Activated CD8-positive, alpha-beta memory T cell treated with anti-CD3 and anti-CD28 coated beads for 24 hours (primary cell): ENCODE data around the gene EPM2AIP1.
"Not testable (repeated sequence)": the region's sequence is repeated elsewhere in the genome, so short reads cannot be mapped to it uniquely, and the experiment has no call there.

Experiments
- DNase-seq: peaks from one replicate; pipeline ENCODE4 v3.0.0-alpha.2; 2020

EPM2AIP1 gene

DNA sequence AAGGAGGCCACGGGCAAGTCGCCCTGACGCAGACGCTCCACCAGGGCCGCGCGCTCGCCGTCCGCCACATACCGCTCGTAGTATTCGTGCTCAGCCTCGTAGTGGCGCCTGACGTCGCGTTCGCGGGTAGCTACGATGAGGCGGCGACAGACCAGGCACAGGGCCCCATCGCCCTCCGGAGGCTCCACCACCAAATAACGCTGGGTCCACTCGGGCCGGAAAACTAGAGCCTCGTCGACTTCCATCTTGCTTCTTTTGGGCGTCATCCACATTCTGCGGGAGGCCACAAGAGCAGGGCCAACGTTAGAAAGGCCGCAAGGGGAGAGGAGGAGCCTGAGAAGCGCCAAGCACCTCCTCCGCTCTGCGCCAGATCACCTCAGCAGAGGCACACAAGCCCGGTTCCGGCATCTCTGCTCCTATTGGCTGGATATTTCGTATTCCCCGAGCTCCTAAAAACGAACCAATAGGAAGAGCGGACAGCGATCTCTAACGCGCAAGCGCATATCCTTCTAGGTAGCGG, at the start of gene EPM2AIP1:
Gene EPM2AIP1 (minus strand): TSS at position 326 of the 520 bp plus-strand sequence. CDS start 54 bp downstream, at position 272.
- peak; percentile 92 for DNase-seq

GRCh38 chr3:37042712-37043111, 49.8 kb upstream of the EPM2AIP1 start:
- not testable (repeated sequence) for DNase-seq

GRCh38 chr3:37041546-37042195, 48.7 kb upstream of the EPM2AIP1 start:
- DNase-seq: no peak

GRCh38 chr3:37040231-37040630, 47.3 kb upstream of the EPM2AIP1 start:
- no peak for DNase-seq

DNA sequence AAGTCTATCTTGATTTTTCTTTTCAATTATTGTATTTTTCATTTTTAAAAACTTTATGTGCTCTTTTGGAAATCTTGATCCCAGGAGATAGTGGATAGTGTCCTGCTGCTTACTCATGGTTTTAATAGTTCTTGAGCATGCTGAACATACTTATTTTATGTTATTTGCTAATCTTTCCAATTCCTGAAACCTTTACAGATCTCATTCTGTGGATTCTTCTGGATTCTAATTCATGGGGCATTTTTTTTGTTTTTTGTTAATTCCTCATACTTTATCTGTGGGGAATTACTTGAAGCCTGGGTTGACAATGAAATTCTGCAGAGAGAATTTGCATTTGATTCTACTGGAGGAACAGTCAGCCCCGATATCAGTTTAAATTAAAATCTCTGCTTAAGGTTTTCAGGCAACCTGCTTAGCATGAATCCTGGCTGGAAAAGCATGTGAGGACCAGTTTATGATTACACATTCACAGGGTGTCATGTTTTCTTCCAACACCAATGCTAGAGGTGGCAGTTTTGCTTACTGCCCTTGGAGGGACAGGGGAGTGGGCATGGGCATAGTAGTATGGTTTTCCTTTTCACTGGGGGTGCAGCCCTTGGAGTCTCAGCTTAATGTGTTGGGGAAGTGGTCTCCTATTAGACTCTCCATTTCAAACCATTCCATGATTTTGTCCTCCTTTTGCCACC, 46.4 kb upstream of the EPM2AIP1 start:
- no peak for DNase-seq

DNA sequence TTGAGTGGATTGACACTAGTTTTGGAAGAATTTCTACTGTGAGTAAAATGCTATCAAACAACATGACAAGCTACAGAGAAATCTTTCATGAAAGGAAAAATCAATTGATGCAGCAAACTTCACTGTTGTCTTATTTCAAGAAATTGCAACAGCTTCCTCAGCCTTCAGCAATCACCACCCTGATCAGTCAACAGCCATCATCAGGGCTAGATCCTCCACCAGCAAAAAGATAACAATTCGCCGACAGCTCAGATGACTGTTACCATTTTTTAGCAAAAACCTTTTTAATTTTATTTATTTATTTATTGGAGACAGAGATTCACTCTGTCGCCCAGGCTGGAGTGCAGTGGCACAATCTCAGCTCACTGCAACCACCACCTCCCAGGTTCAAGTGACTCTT, 44.4 kb upstream of the EPM2AIP1 start:
- DNase-seq: no peak

DNA sequence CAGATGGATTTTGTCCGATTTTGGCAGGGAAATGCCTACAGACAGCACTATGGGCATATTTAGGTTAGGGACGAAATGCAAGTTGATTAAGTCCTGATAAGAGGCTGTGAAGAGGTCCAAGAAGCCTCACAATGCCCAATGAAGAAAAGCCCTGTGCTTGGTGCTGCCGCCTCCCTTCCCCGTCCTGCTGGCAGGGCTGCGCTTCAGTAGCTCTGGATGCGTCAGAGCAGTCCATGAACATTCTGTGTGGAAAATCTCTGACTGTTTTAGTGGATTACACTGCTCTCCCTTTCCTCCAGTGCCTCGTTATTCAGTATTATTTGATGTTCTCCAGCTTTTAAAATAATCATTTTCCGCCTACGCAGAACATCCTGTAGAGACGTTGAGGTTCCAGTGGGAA, 40.0 kb upstream of the EPM2AIP1 start:
- DNase-seq: no peak

- no peak for DNase-seq
These were observed 38.3 kb upstream of the EPM2AIP1 start for GRCh38 chr3:37031096-37031682.

DNA sequence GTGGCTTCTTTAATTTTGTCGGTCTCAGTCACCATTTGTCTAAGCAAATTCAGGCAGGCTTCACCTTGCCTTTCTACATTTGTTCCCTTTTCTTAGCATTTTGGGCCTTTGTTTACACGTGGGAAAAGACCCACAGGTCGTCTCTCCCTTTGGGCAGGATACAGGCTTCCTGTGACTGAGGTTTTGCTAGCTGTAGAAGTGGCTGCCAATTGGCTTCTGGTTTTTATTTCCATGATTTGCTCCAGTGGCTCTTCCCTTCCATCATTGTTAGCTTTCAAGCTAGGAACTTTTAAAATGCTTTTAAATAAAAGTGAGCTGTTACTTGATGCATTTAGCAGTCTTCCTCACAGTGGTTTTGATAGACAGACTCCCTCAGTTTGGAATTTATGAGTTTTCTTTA, 37.7 kb upstream of the EPM2AIP1 start:
- DNase-seq: no peak

DNA sequence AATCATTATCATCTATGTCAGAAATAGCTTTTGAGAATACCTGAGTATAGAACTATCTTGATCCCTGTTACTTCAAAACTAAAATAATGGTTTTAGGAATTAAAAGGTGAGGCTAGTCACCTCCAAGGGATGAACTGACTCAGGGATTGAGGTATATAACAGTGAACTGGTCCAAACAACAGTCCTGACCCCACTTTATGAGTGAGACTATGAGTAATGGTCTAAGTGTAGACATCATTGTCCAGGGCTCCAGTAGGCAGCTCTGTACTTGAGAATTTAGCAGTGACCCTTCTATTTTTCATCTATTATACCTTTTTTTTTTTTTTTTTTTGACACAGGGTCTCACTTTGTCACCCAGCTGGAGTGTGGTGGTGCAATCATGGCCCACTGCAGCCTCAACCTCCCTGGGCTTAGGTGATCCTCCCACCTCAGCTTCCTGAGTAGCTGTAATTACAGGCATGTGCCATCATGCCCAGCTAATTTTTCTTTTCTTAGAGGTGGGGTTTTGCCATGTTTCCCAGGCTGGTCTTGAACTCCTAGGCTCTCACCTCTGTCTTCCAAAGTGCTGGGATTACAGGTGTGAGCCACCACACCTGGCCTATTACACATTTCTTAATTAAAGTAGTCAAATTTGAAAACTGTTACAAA, 36.7 kb upstream of the EPM2AIP1 start:
- no peak for DNase-seq

DNA sequence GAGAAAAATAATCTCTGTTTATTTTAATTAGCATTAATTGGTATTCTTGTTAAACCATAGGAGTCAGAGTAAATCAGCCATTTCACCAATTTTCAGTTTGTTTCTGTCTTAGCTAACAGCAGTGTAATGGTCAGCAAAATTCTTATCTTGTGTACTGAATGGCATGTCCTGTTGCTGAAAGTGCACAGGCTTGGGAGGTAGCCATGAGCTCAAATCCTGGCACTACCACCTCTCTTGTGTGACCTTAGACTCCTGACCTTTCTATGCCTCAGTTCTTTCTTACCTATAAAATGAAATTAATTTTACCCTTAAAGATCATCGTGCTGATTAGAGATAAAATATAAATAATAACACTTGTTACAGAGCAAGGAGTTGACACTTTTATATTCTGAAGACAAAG, 36.2 kb upstream of the EPM2AIP1 start:
- no peak for DNase-seq

DNA sequence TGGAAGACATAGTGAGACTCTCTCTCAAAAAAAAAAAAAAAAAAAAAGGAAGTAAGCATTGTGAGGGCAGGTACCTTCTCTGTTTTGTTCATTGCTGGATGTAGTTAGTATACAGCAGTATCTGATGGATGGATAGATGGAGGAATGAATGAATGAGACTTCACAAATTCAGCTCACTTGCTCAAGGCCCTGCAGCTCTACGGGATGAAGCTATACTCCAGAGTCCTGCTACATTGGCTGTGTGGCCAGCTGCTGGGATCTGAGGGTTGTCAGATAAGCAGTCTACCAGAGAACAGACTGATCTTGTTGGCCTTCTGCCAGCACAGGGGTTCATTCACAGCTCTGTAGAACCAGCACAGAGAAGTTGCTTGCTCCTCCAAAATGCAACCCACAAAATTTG, 35.4 kb upstream of the EPM2AIP1 start:
- no peak for DNase-seq

DNA sequence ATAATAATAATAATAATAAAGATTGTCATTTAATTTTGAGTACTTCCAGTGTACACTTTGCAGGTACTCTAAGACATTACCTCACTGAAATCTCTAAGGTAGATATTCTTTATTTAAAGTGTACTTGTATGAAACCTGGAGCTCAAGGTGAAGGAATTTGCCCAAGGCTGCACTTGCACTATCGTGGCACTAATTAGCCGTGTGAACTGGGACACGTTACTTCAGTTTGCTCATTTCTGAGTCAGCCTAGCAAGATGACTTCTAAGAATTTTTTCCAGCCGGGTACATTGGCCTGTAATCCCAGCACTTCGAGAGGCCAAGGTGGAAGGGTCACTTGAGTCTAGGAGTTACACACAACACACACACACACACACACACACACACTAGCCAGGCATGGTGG, 33.9 kb upstream of the EPM2AIP1 start:
- no peak for DNase-seq

- no peak for DNase-seq
These were observed 32.8 kb upstream of the EPM2AIP1 start for GRCh38 chr3:37025561-37026335.

DNA sequence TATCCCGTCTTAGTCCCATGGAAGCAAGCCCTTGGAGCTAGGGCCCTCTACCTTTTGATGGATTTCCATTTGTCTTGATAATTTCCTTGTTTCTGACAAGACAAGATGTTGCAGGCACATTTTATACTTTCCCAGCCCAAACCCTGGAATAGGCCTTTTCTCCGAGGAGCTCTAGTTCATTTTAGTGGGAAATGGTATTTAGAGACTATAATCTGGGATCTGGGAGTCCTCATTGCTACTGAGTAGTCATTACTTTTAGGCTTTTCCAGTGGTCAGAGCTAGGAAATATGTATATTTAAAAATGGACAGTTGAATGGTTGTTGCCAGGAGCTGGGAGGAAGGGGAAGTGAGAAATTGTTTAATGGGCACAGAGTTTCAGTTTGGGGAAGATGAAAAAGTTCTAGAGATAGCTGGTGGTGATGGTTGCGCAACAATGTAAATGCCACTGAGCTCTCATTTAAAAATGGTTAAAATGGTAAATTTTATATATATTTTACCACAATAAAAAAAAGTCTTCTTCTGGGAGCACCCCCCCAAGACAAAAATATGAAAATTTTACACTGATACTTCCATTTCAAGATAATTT, 32.0 kb upstream of the EPM2AIP1 start:
- DNase-seq: no peak

DNA sequence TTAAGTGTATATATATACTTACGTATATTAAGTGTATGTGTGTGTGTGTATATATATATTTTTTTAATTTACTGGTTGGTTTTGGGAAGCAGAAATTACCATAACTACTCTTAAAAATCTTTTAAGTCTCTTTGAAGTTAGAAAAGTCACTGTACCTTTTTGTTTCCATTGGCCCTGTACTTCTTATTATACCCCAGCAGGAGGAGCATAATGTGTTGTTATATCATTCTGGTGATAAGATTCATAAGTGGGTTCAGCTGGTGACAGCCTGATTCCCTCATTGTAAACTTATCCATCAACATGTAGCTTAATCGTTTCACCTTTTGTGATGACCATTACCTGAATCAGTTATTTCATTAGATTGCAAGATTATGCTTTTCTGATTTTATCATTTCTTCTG, 31.2 kb upstream of the EPM2AIP1 start:
- no peak for DNase-seq

GRCh38 chr3:37017683-37018082, 24.8 kb upstream of the EPM2AIP1 start:
- no peak for DNase-seq

DNA sequence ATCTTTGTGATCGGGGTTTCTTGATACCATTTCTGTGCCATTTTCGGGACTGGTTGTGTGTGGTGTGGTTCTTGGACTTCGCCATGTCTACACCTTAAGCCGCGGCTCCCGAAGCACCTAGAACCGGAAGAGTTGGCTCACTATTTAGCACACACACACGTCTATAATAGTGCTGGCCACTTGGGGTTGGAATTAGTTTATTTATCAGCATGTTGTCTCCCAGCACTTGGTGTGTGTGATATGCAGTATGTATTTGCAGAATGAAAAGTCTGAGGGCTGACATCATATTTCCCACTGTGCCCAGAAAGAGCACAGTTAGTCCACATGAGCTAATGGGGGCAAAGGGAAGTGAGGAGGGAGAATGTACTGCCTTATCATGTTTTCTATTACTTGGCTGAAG, 24.0 kb upstream of the EPM2AIP1 start:
- no peak for DNase-seq

DNA sequence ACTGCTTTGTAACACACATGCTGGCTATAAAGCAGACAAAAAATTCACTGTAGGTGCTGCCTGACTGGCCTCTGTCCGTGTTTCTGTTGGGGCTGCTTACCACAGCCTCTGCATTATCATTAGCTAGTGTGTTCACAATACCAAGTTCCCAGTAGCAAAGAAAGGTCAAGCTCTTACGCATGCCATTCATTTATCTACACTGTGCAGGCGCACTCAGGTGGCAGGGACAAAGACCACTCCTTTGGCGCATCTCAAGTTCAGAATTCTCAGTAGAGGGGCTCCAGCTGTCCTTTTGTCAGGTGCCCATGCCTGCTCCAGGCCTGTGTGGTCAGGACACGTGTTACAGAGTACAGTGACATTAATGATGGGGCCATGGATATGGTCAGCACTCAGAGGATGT, 22.7 kb upstream of the EPM2AIP1 start:
- DNase-seq: no peak

DNA sequence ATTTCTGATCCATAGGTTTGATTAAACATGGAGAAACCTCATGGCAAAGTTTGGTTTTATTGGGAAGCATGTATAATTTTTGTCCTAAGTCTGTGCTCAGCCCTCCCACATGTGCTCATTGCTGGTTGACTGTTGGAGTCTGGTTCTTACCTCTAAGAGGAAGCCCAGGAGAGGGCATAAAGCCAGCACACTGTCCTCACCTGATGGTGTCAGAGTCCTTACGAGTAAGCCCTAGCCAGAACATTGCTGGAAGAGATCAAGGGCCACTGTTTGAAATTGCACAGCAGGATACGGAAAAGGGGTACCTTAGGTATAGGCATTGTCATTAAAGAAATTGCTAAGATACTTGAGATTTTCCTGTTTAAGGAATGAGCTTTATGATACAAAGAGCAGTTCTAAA, 21.7 kb upstream of the EPM2AIP1 start:
- no peak for DNase-seq

DNA sequence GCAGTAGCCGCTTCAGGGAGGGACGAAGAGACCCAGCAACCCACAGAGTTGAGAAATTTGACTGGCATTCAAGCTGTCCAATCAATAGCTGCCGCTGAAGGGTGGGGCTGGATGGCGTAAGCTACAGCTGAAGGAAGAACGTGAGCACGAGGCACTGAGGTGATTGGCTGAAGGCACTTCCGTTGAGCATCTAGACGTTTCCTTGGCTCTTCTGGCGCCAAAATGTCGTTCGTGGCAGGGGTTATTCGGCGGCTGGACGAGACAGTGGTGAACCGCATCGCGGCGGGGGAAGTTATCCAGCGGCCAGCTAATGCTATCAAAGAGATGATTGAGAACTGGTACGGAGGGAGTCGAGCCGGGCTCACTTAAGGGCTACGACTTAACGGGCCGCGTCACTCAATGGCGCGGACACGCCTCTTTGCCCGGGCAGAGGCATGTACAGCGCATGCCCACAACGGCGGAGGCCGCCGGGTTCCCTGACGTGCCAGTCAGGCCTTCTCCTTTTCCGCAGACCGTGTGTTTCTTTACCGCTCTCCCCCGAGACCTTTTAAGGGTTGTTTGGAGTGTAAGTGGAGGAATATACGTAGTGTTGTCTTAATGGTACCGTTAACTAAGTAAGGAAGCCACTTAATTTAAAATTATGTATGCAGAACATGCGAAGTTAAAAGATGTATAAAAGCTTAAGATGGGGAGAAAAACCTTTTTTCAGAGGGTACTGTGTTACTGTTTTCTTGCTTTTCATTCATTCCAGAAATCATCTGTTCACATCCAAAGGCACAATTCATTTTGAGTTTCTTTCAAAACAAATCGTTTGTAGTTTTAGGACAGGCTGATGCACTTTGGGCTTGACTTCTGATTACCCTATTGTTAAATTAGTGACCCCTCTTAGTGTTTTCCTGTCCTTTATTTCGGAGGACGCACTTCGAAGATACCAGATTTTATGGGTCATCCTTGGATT, 674 bp upstream of the EPM2AIP1 start, which contains the start of gene MLH1:
Gene MLH1 (plus strand): TSS at position 193 of the 958 bp plus-strand sequence. CDS start 30 bp downstream, at position 223.
- peak; percentile 98 for DNase-seq
